Measurements from ENCODE around the gene ARL14EP. TPM values are rescaled to one million over a fixed set of nuclear protein-coding genes. Genes with fewer than 3 reads are reported as not detected.

Gene ARL14EP
- total RNA-seq, 1 experiment from 2014 or later: 85.9 TPM

GRCh38 chr11:30311189-30311588 is 11.7 kb upstream of the ARL14EP start:
- intact Hi-C loops (cut with micrococcal nuclease; ENCODE audit: unreplicated experiment): loop anchor here (5.0 kb wide), 1 partner anchor 879 kb away; no protein-coding TSS in a partner anchor
- TF ChIP-seq, protein P1, sequence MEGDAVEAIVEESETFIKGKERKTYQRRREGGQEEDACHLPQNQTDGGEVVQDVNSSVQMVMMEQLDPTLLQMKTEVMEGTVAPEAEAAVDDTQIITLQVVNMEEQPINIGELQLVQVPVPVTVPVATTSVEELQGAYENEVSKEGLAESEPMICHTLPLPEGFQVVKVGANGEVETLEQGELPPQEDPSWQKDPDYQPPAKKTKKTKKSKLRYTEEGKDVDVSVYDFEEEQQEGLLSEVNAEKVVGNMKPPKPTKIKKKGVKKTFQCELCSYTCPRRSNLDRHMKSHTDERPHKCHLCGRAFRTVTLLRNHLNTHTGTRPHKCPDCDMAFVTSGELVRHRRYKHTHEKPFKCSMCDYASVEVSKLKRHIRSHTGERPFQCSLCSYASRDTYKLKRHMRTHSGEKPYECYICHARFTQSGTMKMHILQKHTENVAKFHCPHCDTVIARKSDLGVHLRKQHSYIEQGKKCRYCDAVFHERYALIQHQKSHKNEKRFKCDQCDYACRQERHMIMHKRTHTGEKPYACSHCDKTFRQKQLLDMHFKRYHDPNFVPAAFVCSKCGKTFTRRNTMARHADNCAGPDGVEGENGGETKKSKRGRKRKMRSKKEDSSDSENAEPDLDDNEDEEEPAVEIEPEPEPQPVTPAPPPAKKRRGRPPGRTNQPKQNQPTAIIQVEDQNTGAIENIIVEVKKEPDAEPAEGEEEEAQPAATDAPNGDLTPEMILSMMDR (conservative IDR thresholded peaks at IDR 0.05; ENCODE audit: low read depth, low read length): no peak
- no peak for TF ChIP-seq EZH2 (IDR thresholded peaks at IDR 0.05; ENCODE audit: borderline replicate concordance, low read depth, low read length, poor library complexity, severe bottlenecking)
- ChIA-PET CTCF (no interaction called here), POLR2A (ENCODE audit: low non-redundant PET) (no interaction called here)
- Histone ChIP-seq H3K27ac (ENCODE audit: low read depth, low read length, poor library complexity, severe bottlenecking) (no peak overlapping the region), H3K36me3 (ENCODE audit: insufficient read depth, low read length, poor library complexity, severe bottlenecking) (no peaks in the 10 kb centered on the region), H3K27me3 (replicated peaks; ENCODE audit: insufficient read depth, low read depth, low read length, poor library complexity) (peaks cover 26% of the 10 kb centered on the region), H3K4me3 (ENCODE audit: low read depth, low read length, poor library complexity, severe bottlenecking) (no peak overlapping the region), H3K4me1 (ENCODE audit: insufficient read depth, low read length, poor library complexity, severe bottlenecking) (no peaks in the 10 kb centered on the region), H3K9me3 (ENCODE audit: low read depth, low read length, poor library complexity, severe bottlenecking) (peaks cover 9% of the 10 kb centered on the region)
- DNase-seq (ENCODE audit: low spot score): no peak
- BruUV-seq (replicated peaks): no TSS peak

GRCh38 chr11:30312243-30312642 is 10.7 kb upstream of the ARL14EP start:
- POLR2A ChIA-PET (ENCODE audit: low non-redundant PET): no interaction called here
- Histone ChIP-seq H3K4me3 (ENCODE audit: low read depth, low read length, poor library complexity, severe bottlenecking) (no peak overlapping the region), H3K27ac (ENCODE audit: low read depth, low read length, poor library complexity, severe bottlenecking) (no peak overlapping the region), H3K36me3 (ENCODE audit: insufficient read depth, low read length, poor library complexity, severe bottlenecking) (no peaks in the 10 kb centered on the region), H3K9me3 (ENCODE audit: low read depth, low read length, poor library complexity, severe bottlenecking) (peaks cover 9% of the 10 kb centered on the region), H3K4me1 (ENCODE audit: insufficient read depth, low read length, poor library complexity, severe bottlenecking) (no peaks in the 10 kb centered on the region), H3K27me3 (replicated peaks; ENCODE audit: insufficient read depth, low read depth, low read length, poor library complexity) (peaks cover 22% of the 10 kb centered on the region)
- DNase-seq (ENCODE audit: low spot score): no peak
- CTCF ChIA-PET: no interaction called here
- no TSS peak for BruUV-seq (replicated peaks)
- no peak for TF ChIP-seq EZH2 (IDR thresholded peaks at IDR 0.05; ENCODE audit: borderline replicate concordance, low read depth, low read length, poor library complexity, severe bottlenecking)
- TF ChIP-seq, protein P1 (conservative IDR thresholded peaks at IDR 0.05; ENCODE audit: low read depth, low read length): no peak
- intact Hi-C loops (cut with micrococcal nuclease; ENCODE audit: unreplicated experiment): loop anchor here (5.0 kb wide), 1 partner anchor 880 kb away; no protein-coding TSS in a partner anchor

- H3K27me3 ChIP-seq (replicated peaks; ENCODE audit: insufficient read depth, low read depth, low read length, poor library complexity): peaks cover 9% of the 10 kb centered on the region
- peaks cover 9% of the 10 kb centered on the region for H3K9me3 ChIP-seq (ENCODE audit: low read depth, low read length, poor library complexity, severe bottlenecking)
- no peaks in the 10 kb centered on the region for H3K4me1 ChIP-seq (ENCODE audit: insufficient read depth, low read length, poor library complexity, severe bottlenecking)
- no TSS peak for BruUV-seq (replicated peaks)
- TF ChIP-seq, protein P1 (conservative IDR thresholded peaks at IDR 0.05; ENCODE audit: low read depth, low read length): no peak
- TF ChIP-seq EZH2 (IDR thresholded peaks at IDR 0.05; ENCODE audit: borderline replicate concordance, low read depth, low read length, poor library complexity, severe bottlenecking): no peak
- CTCF ChIA-PET: no interaction called here
- no peak for DNase-seq (ENCODE audit: low spot score)
- POLR2A ChIA-PET (ENCODE audit: low non-redundant PET): no interaction called here
- no peak overlapping the region for H3K4me3 ChIP-seq (ENCODE audit: low read depth, low read length, poor library complexity, severe bottlenecking)
- H3K27ac ChIP-seq (ENCODE audit: low read depth, low read length, poor library complexity, severe bottlenecking): no peak overlapping the region
- intact Hi-C loops (cut with micrococcal nuclease; ENCODE audit: unreplicated experiment): loop anchor here (5.0 kb wide), 1 partner anchor 881 kb away; no protein-coding TSS in a partner anchor
- H3K36me3 ChIP-seq (ENCODE audit: insufficient read depth, low read length, poor library complexity, severe bottlenecking): no peaks in the 10 kb centered on the region
Observed at GRCh38 chr11:30313580-30313979, 9.3 kb upstream of the ARL14EP start.

Measured in A673 (cell line).